T-cell (primary cell): ENCODE results near the gene TPBGL. TPM values are rescaled to one million over a fixed set of nuclear protein-coding genes. Genes with fewer than 3 reads are reported as not detected.

Experiments used
- ATAC-seq, 4 experiments: fragments of 200-7000 bp in 3 of 4; fragments of 150-1000 bp in 1 of 4; cut with Tn5 transposase; replicated peaks in 1 of 4; 1 replicate in 3 of 4; 2 replicates in 1 of 4; pipeline ENCODE4 v1.10.0; 2021; ENCODE audit warnings: moderate library complexity in 3 of 4, mild to moderate bottlenecking in 2 of 4, moderate number of reproducible peaks in 1 of 4
- CTCF ChIA-PET, 2 donors: fragments of 300-600 bp; sonication (Branson Sonifier 250); formaldehyde crosslinking; loops; one replicate each; lab custom pipeline; 2022; ENCODE audit warnings: antibody characterized with exemption in 2 of 2; lab: Charles Lee
- POLR2A ChIA-PET, 2 donors: fragments of 300-600 bp; sonication (Branson Sonifier 250); formaldehyde crosslinking; loops; one replicate each; lab custom pipeline; 2022; ENCODE audit warnings: antibody characterized with exemption in 2 of 2; lab: Charles Lee
- DNase-seq, 35 experiments: peaks; one replicate each; pipeline versions ENCODE4 v3.0.0 to v3.0.0-alpha.2; 2013 to 2023
- H3K27ac ChIP-seq: one replicate; pipeline ENCODE4 v1.5.1; 2013; ENCODE audit warnings: low read length
- H3K27me3 ChIP-seq, 2 experiments: replicated peaks in 1 of 2; 1 replicate in 1 of 2; 2 replicates in 1 of 2; pipeline versions ENCODE4 v1.6.1 to v1.7.0; 2013; ENCODE audit warnings: low read length in 1 of 2, mixed read lengths in 1 of 2; ENCODE audit not compliant: control insufficient read depth in 2 of 2, insufficient read depth in 2 of 2; ENCODE audit errors: extremely low read depth in 1 of 2
- H3K36me3 ChIP-seq, 2 donors: 1 replicate in 1 of 2; 2 replicates in 1 of 2; pipeline versions ENCODE4 v1.6.1 to v1.7.0; 2013; ENCODE audit warnings: low read length in 1 of 2; ENCODE audit not compliant: control insufficient read depth in 2 of 2, insufficient read depth in 1 of 2; ENCODE audit errors: extremely low read depth in 1 of 2
- H3K4me1 ChIP-seq, 2 experiments: 1 replicate in 1 of 2; 2 replicates in 1 of 2; pipeline versions ENCODE4 v1.6.1 to v1.7.0; 2013; ENCODE audit warnings: low read length in 2 of 2, mixed read lengths in 1 of 2; ENCODE audit not compliant: insufficient read depth in 2 of 2, control insufficient read depth in 1 of 2; ENCODE audit errors: extremely low read depth in 1 of 2
- H3K4me3 ChIP-seq, 2 donors: 1 replicate in 1 of 2; 2 replicates in 1 of 2; pipeline versions ENCODE4 v1.5.1 to v1.7.0; 2013; ENCODE audit warnings: mild to moderate bottlenecking in 2 of 2, low read length in 1 of 2, moderate library complexity in 1 of 2; ENCODE audit not compliant: control insufficient read depth in 1 of 2; ENCODE audit errors: extremely low read depth in 1 of 2
- H3K9me3 ChIP-seq: 2 replicates; pipeline ENCODE4 v1.7.0; 2013
- H3K27ac Mint-ChIP-seq, 2 donors: one replicate each; pipeline ENCODE4 v1.8.0; 2020 to 2021; ENCODE audit warnings: mild to moderate bottlenecking in 2 of 2, mixed read lengths in 2 of 2
- H3K27me3 Mint-ChIP-seq, 2 donors: one replicate each; pipeline ENCODE4 v1.8.0; 2021 to 2022; ENCODE audit warnings: mixed read lengths in 2 of 2
- H3K36me3 Mint-ChIP-seq: one replicate; pipeline ENCODE4 v1.8.0; 2021; ENCODE audit warnings: mixed read lengths
- H3K4me1 Mint-ChIP-seq, 3 donors: one replicate each; pipeline ENCODE4 v1.8.0; 2020 to 2022; ENCODE audit warnings: mixed read lengths in 3 of 3, mild to moderate bottlenecking in 1 of 3
- H3K4me3 Mint-ChIP-seq, 3 donors: one replicate each; pipeline ENCODE4 v1.8.0; 2020 to 2022; ENCODE audit warnings: mild to moderate bottlenecking in 3 of 3, mixed read lengths in 3 of 3, moderate library complexity in 3 of 3
- H3K9me3 Mint-ChIP-seq, 3 donors: one replicate each; pipeline ENCODE4 v1.8.0; 2020 to 2022; ENCODE audit warnings: mixed read lengths in 3 of 3
- WGBS: methylation state at CpG from one replicate; pipeline ENCODE4 v1.1.5; 2013; ENCODE audit warnings: missing lambda C conversion rate; ENCODE audit not compliant: insufficient coverage; 5-methylcytosine and 5-hydroxymethylcytosine counted together
- total RNA-seq, 35 experiments: library from RNA in 6 of 35; stranded (reverse) in 6 of 35; fragments of 120-200 nt in 1 of 35; gene quantifications; one replicate each; pipeline versions ENCODE4 v1.2.1 to v1.2.4 and lab custom pipeline; 2013 to 2026

TPBGL gene
- total RNA-seq, 5 donors from 2014 or later (not counting 1 experiment from before 2014, with no cell fraction given) = 0.13 to 0.59 (median 0.47) TPM

DNA sequence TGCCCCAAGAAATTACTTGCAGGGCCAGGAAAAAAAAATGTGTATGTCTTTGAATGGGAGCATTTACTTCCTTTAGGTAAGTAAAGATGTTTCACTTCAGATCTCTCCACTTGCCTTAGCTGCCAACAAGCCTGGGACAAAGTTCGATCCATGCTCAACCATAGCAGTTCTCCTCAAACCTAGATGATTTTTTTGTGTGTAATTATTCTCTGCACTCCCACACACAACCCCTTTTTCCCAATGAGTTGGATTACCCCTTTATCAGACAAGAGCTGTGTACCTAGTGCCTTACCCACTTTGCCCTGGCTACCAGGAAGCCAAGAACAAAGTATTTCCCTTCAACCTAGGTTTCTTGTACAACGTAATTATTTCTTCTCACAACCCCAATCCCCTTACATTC, 35.6 kb downstream of the TPBGL start:
- H3K4me3 Mint-ChIP-seq = peak overlapping the region; percentile 31 to 80 (median 76)
- DNase-seq = peak in 1 of 35 experiments; percentile 10
- WGBS = no CpG with 5 or more reads among the region's 2 CpGs
- H3K36me3 ChIP-seq = peaks cover 5 to 43% of the 10 kb centered on the region in 2 donors
- peaks cover 30% of the 10 kb centered on the region for H3K36me3 Mint-ChIP-seq
- ChIA-PET CTCF (interaction anchor here (0.6 to 4.1 kb wide), 12 partner anchors 14 to 257 kb away, joined by 3 to 32 read pairs (median 6); no protein-coding TSS in a partner anchor), POLR2A (interaction anchor here in 1 of 2 donors (0.6 kb wide), 1 partner anchor 299 kb away, joined by 3 read pairs; no protein-coding TSS in a partner anchor)
- peak overlapping the region; percentile 99 to 100 for H3K27ac Mint-ChIP-seq
- H3K4me3 ChIP-seq = no peak overlapping the region
- peak overlapping the region; percentile 89 for H3K27ac ChIP-seq
- H3K9me3 ChIP-seq = no peaks in the 10 kb centered on the region
- H3K9me3 Mint-ChIP-seq = no peaks in the 10 kb centered on the region
- peaks cover 45 to 88% of the 10 kb centered on the region in 2 experiments for H3K4me1 ChIP-seq
- no peak for ATAC-seq
- peaks cover 60 to 79% (median 75%) of the 10 kb centered on the region in 3 donors for H3K4me1 Mint-ChIP-seq
- H3K27me3 ChIP-seq = no peaks in the 10 kb centered on the region
- H3K27me3 Mint-ChIP-seq = no peaks in the 10 kb centered on the region

DNA sequence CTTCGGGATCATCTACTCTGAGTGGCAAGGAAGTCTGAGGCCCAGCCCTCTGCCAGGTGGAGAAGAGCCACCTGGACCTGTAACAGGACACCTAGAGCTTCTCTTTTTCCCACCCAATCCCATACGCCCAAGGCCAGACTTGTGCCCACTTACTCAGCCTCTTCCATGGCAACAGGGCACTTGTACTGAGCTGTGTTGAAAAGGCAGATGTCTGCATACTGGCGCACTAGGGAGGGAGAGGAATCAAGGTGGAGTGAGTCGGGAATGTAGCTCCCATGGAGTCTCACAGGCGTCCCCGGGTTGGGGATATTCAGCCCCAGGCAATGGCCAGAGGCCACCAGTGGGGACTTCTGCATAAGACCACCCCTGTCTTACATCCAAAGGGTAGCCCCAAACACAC, 36.1 kb downstream of the TPBGL start:
- Histone ChIP-seq H3K27me3 (no peaks in the 10 kb centered on the region), H3K9me3 (no peaks in the 10 kb centered on the region), H3K4me3 (peak overlapping the region in 1 of 2 donors; percentile 0), H3K36me3 (peaks cover 5 to 48% of the 10 kb centered on the region in 2 donors), H3K4me1 (peaks cover 45 to 83% of the 10 kb centered on the region in 2 experiments), H3K27ac (peak overlapping the region; percentile 89)
- H3K9me3 Mint-ChIP-seq = no peaks in the 10 kb centered on the region
- POLR2A ChIA-PET = no interaction called here
- peaks cover 26% of the 10 kb centered on the region for H3K36me3 Mint-ChIP-seq
- ATAC-seq = no peak
- peak overlapping the region in 1 of 3 donors; percentile 76 for H3K4me3 Mint-ChIP-seq
- no peaks in the 10 kb centered on the region for H3K27me3 Mint-ChIP-seq
- peak overlapping the region; percentile 99 to 100 for H3K27ac Mint-ChIP-seq
- peaks cover 56 to 75% (median 71%) of the 10 kb centered on the region in 3 donors for H3K4me1 Mint-ChIP-seq
- 100% methylated on average over 3 of the region's 6 CpGs for WGBS
- CTCF ChIA-PET = interaction anchor here (0.8 to 4.1 kb wide), 8 partner anchors 9 to 134 kb away, joined by 3 to 32 read pairs (median 11); no protein-coding TSS in a partner anchor
- peak in 1 of 35 experiments; percentile 22 for DNase-seq

DNA sequence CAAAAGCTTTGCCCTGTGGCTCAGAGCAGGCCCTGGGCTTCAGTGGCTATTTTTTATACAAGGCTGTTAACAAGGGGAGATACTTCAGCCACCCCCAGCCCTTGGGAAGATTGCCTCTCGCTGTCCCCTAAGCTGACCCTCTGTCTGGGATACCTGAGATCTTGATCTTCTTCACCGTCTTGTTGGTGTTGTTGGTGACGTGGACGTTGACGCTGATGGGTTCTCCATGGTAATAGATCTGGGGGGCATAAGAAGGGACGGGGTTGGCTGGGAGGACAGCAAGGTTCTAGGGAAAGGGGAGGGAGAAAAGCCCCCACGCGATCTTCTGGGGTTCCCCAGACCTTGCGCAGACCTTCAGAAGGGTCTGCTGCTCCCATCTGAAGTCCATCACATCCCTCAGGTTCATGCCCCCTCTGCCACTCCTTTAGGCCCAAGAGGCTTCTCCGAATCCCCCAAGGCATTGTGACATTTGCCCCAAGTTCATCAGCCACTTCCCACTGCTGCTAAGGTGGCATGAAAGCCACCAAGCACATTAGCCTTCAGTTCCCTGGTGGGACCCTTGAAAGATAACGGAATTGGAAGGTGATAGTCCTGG, 36.7 kb downstream of the TPBGL start:
- 98% methylated on average over 7 of the region's 11 CpGs for WGBS
- Mint-ChIP-seq H3K36me3 (peaks cover 26% of the 10 kb centered on the region), H3K9me3 (no peaks in the 10 kb centered on the region), H3K4me1 (peaks cover 56 to 71% (median 69%) of the 10 kb centered on the region in 3 donors), H3K27ac (peak overlapping the region; percentile 99 to 100), H3K4me3 (peak overlapping the region in 1 of 3 donors; percentile 76), H3K27me3 (no peaks in the 10 kb centered on the region)
- Histone ChIP-seq H3K27ac (peak overlapping the region; percentile 89), H3K27me3 (no peaks in the 10 kb centered on the region), H3K4me3 (no peak overlapping the region), H3K9me3 (no peaks in the 10 kb centered on the region), H3K36me3 (peaks cover 9 to 44% of the 10 kb centered on the region in 2 donors), H3K4me1 (peaks cover 45 to 79% of the 10 kb centered on the region in 2 experiments)
- DNase-seq (peak in 1 of 35 experiments; percentile 11), ATAC-seq (no peak)
- ChIA-PET CTCF (interaction anchor here (0.6 to 4.1 kb wide), 6 partner anchors 8 to 340 kb away, joined by 3 to 32 read pairs (median 10); no protein-coding TSS in a partner anchor), POLR2A (no interaction called here)

DNA sequence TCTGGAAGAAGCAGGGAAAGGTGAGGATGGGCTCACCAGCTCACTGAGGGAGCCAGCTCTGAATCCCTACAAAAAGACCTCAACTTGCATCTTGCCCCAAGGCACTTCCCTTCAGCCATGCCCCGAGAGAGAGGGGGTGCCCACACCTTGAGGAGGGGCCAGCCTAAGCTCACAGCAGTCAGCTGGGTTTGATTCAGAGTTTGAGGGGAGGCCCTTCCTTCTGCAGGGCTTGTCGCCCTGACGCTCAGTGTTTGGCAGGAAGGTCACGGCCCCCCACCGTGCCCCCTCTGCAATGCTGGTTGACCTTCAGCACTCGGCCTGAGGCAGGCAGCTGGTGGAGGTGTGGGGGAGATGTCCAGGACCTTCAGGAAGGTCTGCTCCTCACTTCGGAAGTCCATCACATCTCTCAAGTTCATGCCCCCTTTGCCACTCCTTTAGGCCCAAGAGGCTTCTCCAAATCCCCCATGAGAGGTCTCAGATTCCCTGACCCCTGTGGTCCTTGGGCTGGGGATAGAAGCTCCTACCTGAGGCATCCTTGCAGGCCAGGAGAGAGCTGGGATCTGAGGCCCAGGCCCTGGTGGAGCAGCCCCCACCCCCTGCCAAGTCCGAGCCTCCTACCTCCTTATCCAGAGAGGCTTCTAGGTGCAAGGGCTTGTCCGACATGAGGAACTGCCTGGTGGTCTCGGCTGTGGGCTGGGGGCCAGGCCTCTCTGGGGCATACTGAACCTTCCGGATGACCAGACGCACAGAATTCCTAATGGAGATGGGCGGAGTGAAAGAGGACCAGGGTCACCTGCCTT, 37.6 kb downstream of the TPBGL start:
- POLR2A ChIA-PET = interaction anchor here in 1 of 2 donors (0.5 kb wide), 1 partner anchor 325 kb away, joined by 3 read pairs; no protein-coding TSS in a partner anchor
- CTCF ChIA-PET = interaction anchor here (0.5 to 4.1 kb wide), 3 partner anchors 107 to 118 kb away, joined by 4 to 32 read pairs (median 21); no protein-coding TSS in a partner anchor

DNA sequence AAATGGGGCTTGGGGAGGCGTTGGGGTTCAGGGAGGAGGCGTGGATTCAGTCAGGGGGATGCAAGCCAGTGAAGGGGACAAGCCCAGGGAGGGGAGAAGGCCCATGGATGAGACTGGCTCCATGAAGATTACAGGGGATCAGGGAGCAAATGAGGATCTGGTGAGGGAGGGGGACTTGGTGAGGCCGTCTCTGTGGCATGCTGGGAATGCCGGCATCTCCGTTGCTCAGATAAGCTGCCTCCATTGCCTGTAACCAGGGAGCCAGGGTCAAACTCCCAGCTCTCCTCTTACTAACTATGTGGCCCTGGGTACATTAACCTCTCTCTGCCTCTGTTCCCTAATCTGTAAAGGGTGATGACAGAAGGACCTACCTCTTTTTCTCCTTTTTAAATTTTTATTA, 38.7 kb downstream of the TPBGL start:
- ATAC-seq (no peak), DNase-seq (no peak)
- Histone ChIP-seq H3K4me1 (peaks cover 33 to 59% of the 10 kb centered on the region in 2 experiments), H3K27me3 (no peaks in the 10 kb centered on the region), H3K27ac (no peak overlapping the region), H3K4me3 (no peak overlapping the region), H3K36me3 (peaks cover 16 to 41% of the 10 kb centered on the region in 2 donors), H3K9me3 (no peaks in the 10 kb centered on the region)
- Mint-ChIP-seq H3K27me3 (no peaks in the 10 kb centered on the region), H3K36me3 (peaks cover 21% of the 10 kb centered on the region), H3K4me1 (peaks cover 44 to 55% (median 52%) of the 10 kb centered on the region in 3 donors), H3K27ac (peak overlapping the region; percentile 99 to 100), H3K9me3 (no peaks in the 10 kb centered on the region), H3K4me3 (no peak overlapping the region)
- 85% methylated on average over 2 of the region's 5 CpGs for WGBS
- ChIA-PET CTCF (interaction anchor here (0.7 to 3.0 kb wide), 12 partner anchors 8 to 247 kb away, joined by 3 to 38 read pairs (median 5); partner anchors contain the start of gene GDPD5 (in 1 of the 2)), POLR2A (no interaction called here)

More for the DNA sequence above, 37.6 kb downstream of the TPBGL start:
- Histone ChIP-seq H3K27me3 (no peaks in the 10 kb centered on the region), H3K4me1 (peaks cover 43 to 70% of the 10 kb centered on the region in 2 experiments), H3K4me3 (no peak overlapping the region), H3K36me3 (peaks cover 11 to 47% of the 10 kb centered on the region in 2 donors), H3K27ac (peak overlapping the region; percentile 89), H3K9me3 (no peaks in the 10 kb centered on the region)
- Mint-ChIP-seq H3K27ac (peak overlapping the region; percentile 99 to 100), H3K9me3 (no peaks in the 10 kb centered on the region), H3K4me1 (peaks cover 50 to 63% (median 61%) of the 10 kb centered on the region in 3 donors), H3K4me3 (peak overlapping the region in 1 of 3 donors; percentile 76), H3K27me3 (no peaks in the 10 kb centered on the region), H3K36me3 (peaks cover 23% of the 10 kb centered on the region)
- DNase-seq (peak in 1 of 35 experiments; percentile 22), ATAC-seq (no peak)
- 100% methylated on average over 3 of the region's 13 CpGs for WGBS
